Esophagus squamous epithelium (tissue), 5 donors: Measurements from ENCODE around the gene TAOK1. TPM values are rescaled to one million over a fixed set of nuclear protein-coding genes. Genes with fewer than 3 reads are reported as not detected.

ENCODE experiments used
- DNase-seq: peaks from one replicate; lab custom pipeline; 2025; lab: John Stamatoyannopoulos, UW
- H3K27ac ChIP-seq, 4 donors: fragments of 200-600 bp; sonication (generic); one replicate each; pipeline ENCODE4 v1.5.1; 2016 to 2019; ENCODE audit warnings: mild to moderate bottlenecking in 1 of 4
- H3K27me3 ChIP-seq, 4 donors: fragments of 200-600 bp; sonication (generic); 1 replicate in 3 of 4; 2 replicates in 1 of 4; pipeline versions ENCODE4 v1.5.1 to v1.6.0; 2017 to 2021; ENCODE audit warnings: antibody characterized with exemption in 1 of 4
- H3K36me3 ChIP-seq, 3 donors: fragments of 200-600 bp; sonication (generic); one replicate each; pipeline ENCODE4 v1.5.1; 2016 to 2019
- H3K4me1 ChIP-seq, 3 donors: fragments of 200-600 bp; sonication (generic); one replicate each; pipeline ENCODE4 v1.5.1; 2017 to 2019
- H3K4me3 ChIP-seq, 4 donors: fragments of 200-600 bp; sonication (generic); 1 replicate in 3 of 4; 2 replicates in 1 of 4; pipeline ENCODE4 v1.5.1; 2016 to 2019; ENCODE audit warnings: mild to moderate bottlenecking in 2 of 4, moderate library complexity in 1 of 4
- H3K9me3 ChIP-seq, 3 donors: fragments of 200-600 bp; sonication (generic); one replicate each; pipeline ENCODE4 v1.5.1; 2016 to 2019
- CTCF ChIP-seq, 6 experiments: fragments of 450-650 bp in 4 of 6; fragments of 200-600 bp in 2 of 6; sonication (generic) in 2 of 6; IDR thresholded peaks; one replicate each; pipeline ENCODE4 v1.5.1; 2016 to 2019; ENCODE audit warnings: antibody characterized with exemption in 6 of 6, mild to moderate bottlenecking in 4 of 6, moderate library complexity in 4 of 6
- POLR2A ChIP-seq, 4 donors: fragments of 450-650 bp; IDR thresholded peaks; one replicate each; pipeline ENCODE4 v1.6.1; 2017; ENCODE audit warnings: antibody characterized with exemption in 4 of 4, mild to moderate bottlenecking in 4 of 4, moderate library complexity in 3 of 4
- WGBS, 2 donors: methylation state at CpG; one replicate each; pipeline ENCODE4 v1.1.5; 2018; 5-methylcytosine and 5-hydroxymethylcytosine counted together
- intact Hi-C: fragments of 100-400 bp; cut with DNase I; formaldehyde crosslinking; loops from one replicate; pipeline ENCODE4 v1.15.0; 2022
- total RNA-seq, 4 donors: library from RNA; depleted of rRNA; stranded (reverse); fragments of >200 nt; gene quantifications; one replicate each; pipeline ENCODE4 v1.1.0, GENCODE V29; 2016
- donor health status: DM: yes; HTN: yes; CAD: no.

TAOK1 gene
- total RNA-seq, 4 donors from 2014 or later, result 24.9 to 41.4 (median 38.7) TPM

GRCh38 chr17:29386760-29387159, 3.4 kb upstream of the TAOK1 start:
- Histone ChIP-seq H3K9me3 (no peaks in the 10 kb centered on the region), H3K36me3 (no peaks in the 10 kb centered on the region), H3K4me1 (peaks cover 0 to 12% (median 3%) of the 10 kb centered on the region in 3 donors), H3K4me3 (no peak overlapping the region), H3K27ac (no peak overlapping the region), H3K27me3 (no peaks in the 10 kb centered on the region)
- no peak for DNase-seq
- no peak for TF ChIP-seq POLR2A (IDR thresholded peaks at IDR 0.05)
- no peak for TF ChIP-seq CTCF (IDR thresholded peaks at IDR 0.05)
- intact Hi-C loops, result no loop called here
- WGBS, 2 donors, result 93% methylated on average over 4 of the region's 4 CpGs

GRCh38 chr17:29388937-29389336, 1.2 kb upstream of the TAOK1 start:
- Histone ChIP-seq H3K9me3 (no peaks in the 10 kb centered on the region), H3K4me1 (peaks cover 5 to 30% (median 12%) of the 10 kb centered on the region in 3 donors), H3K27ac (no peak overlapping the region), H3K36me3 (no peaks in the 10 kb centered on the region), H3K4me3 (no peak overlapping the region), H3K27me3 (no peaks in the 10 kb centered on the region)
- intact Hi-C loops, result no loop called here
- 79 to 80% methylated on average over 9 of the region's 9 CpGs for WGBS, 2 donors
- no peak for TF ChIP-seq POLR2A (IDR thresholded peaks at IDR 0.05)
- no peak for TF ChIP-seq CTCF (IDR thresholded peaks at IDR 0.05)
- DNase-seq, result no peak

- peak overlapping the region; percentile 92 to 98 (median 96) for H3K4me3 ChIP-seq
- 1 to 2% methylated on average over 10 to 13 of the region's 28 CpGs for WGBS, 2 donors
- H3K27ac ChIP-seq, result peak overlapping the region; percentile 98 to 100 (median 99)
- peaks cover 5 to 46% (median 14%) of the 10 kb centered on the region in 3 donors for H3K4me1 ChIP-seq
- no peaks in the 10 kb centered on the region for H3K9me3 ChIP-seq
- intact Hi-C loops, result no loop called here
- TF ChIP-seq CTCF (IDR thresholded peaks at IDR 0.05), result peak in 1 of 6 experiments; percentile 7
- no peak for TF ChIP-seq POLR2A (IDR thresholded peaks at IDR 0.05)
- no peak for DNase-seq
- H3K36me3 ChIP-seq, result no peaks in the 10 kb centered on the region
- no peaks in the 10 kb centered on the region for H3K27me3 ChIP-seq
Observed at GRCh38 chr17:29390851-29391631, 878 bp downstream of the TAOK1 start.

- intact Hi-C loops, result no loop called here
- no peak overlapping the region for H3K4me3 ChIP-seq
Observed at GRCh38 chr17:29393436-29393835, 3.3 kb downstream of the TAOK1 start.

More at GRCh38 chr17:29393436-29393835, 3.3 kb downstream of the TAOK1 start:
- Histone ChIP-seq H3K27me3 (no peaks in the 10 kb centered on the region), H3K36me3 (peaks cover 0 to 8% (median 0%) of the 10 kb centered on the region in 3 donors), H3K9me3 (no peaks in the 10 kb centered on the region), H3K27ac (peak overlapping the region in 2 of 4 donors; percentile 64 to 98), H3K4me1 (peaks cover 5 to 53% (median 14%) of the 10 kb centered on the region in 3 donors)
- TF ChIP-seq CTCF (IDR thresholded peaks at IDR 0.05) (no peak), POLR2A (IDR thresholded peaks at IDR 0.05) (no peak)
- no peak for DNase-seq
